ENCODE measurements around the gene C1orf159.

- TF ChIP-seq EZH2 (IDR thresholded peaks at IDR 0.05; ENCODE audit: insufficient read depth, poor library complexity, severe bottlenecking) (no peak), EZH2phosphoT487 (IDR thresholded peaks at IDR 0.05; ENCODE audit: insufficient read depth, low read depth) (no peak)
These were observed 42.8 kb downstream of the C1orf159 start for GRCh38 chr1:1072849-1073742.
